ENCODE measurements around the gene HBG1.
"Not testable (repeated sequence)": the region's sequence is repeated elsewhere in the genome, so short reads cannot be mapped to it uniquely, and the experiment has no call there.

HBG1 gene

DNA sequence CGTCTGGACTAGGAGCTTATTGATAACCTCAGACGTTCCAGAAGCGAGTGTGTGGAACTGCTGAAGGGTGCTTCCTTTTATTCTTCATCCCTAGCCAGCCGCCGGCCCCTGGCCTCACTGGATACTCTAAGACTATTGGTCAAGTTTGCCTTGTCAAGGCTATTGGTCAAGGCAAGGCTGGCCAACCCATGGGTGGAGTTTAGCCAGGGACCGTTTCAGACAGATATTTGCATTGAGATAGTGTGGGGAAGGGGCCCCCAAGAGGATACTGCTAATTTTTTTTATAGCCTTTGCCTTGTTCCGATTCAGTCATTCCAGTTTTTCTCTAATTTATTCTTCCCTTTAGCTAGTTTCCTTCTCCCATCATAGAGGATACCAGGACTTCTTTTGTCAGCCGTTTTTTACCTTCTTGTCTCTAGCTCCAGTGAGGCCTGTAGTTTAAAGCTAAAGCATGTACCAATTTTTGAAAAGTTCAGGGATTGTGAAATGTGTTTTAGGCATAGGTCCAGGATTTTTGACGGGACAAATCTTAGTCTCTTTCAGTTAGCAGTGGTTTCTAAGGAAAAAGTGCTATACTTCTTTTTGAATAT, at the start of gene HBG1:
Gene HBG1 (minus strand): TSS at position 51 of the 590 bp plus-strand sequence. CDS start 53 bp downstream, outside the sequence.
- not testable (repeated sequence) for DNase-seq

DNA sequence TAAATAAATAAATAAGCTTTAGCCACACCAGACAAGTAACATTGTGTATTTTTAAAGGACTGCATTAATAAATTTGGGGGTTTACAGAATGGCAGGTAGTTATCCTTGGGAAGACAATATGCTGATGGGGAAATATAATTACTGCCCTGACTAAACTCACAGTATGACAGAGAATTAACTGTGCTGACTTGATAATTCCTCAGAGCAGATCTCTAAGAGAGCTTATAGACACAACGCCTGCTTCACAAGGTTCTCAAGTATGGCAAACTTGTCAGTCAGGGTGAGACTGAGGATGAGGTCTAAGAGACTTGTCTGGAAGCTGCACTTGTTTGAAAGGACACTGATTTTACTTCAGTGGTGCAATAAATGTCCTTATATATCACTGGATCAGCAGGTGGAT, 48.8 kb upstream of the HBG1 start:
- DNase-seq: no peak

DNA sequence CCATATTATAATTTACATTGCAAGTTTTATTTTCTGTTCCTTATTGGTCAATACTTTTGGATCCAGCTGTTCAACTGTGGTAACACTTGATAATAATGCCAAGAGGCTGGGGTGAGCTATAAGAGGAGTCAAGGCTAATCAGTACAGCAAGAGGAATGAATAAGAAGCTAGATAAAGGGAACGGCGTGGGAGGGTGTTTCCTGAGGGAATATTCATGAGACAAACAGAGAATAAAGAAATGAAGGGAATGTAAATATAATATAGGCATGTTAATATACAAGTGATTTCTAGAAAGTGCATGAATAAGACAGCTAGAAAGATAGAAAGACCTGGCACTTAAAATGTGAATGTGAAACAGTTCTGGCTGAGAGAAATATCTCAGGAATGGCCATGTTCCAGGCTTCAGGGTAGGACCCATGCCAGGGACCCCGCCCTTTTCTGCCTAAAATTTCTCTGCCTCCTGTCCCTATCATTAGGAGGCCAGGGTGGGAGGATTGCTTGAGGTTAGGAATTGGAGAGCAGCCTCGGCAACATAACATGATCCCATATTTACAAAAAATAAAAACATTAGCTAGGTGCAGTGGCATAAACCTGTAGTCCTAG, 48.2 kb upstream of the HBG1 start:
- DNase-seq: no peak

DNA sequence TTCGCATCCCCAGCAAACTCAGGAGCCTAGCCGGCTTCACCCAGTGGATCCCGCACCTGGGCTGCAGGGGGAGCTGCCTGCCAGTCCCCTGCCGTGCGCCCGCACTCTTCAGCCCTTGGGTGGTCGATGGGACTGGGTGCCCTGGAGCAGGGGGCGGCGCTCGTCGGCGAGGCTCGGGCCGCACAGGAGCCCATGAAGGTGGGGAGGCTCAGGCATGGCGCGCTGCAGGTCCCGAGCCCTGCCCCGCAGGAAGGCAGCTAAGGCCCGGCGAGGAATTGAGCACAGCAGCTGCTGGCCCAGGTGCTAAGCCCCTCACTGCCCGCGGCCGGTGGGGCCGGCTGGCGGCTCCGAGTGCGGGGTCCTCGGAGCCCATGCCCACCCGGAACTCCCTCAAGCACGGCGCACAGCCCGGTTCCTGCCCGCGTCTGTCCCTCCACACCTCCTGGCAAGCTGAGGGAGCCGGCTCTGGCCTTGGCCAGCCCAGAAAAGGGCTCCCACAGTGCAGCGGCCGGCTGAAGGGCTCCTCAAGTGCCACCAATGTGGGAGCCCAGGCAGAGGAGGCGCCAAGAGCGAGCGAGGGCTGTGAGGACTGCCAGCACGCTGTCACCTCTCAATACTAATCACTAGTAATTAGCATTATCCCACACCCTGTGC, 44.8 kb upstream of the HBG1 start:
- not testable (repeated sequence) for DNase-seq

DNA sequence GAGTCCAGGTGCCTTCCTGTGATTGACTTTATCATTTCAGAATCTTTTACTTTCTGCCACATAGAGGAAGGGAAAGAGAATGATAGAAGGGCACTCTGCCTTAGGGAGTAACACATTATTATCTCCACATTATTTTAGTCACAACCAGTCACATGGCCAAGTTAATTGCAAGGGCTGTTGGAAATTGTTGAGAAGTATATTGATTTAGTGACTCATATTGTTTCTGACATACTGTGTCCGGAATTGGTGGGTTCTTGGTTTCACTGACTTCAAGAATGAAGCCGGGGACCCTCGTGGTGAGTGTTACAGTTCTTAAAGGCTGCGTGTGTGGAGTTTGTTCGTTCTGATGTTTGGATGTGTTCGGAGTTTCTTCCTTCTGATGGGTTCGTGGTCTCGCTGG, 43.4 kb upstream of the HBG1 start:
- no peak for DNase-seq

DNA sequence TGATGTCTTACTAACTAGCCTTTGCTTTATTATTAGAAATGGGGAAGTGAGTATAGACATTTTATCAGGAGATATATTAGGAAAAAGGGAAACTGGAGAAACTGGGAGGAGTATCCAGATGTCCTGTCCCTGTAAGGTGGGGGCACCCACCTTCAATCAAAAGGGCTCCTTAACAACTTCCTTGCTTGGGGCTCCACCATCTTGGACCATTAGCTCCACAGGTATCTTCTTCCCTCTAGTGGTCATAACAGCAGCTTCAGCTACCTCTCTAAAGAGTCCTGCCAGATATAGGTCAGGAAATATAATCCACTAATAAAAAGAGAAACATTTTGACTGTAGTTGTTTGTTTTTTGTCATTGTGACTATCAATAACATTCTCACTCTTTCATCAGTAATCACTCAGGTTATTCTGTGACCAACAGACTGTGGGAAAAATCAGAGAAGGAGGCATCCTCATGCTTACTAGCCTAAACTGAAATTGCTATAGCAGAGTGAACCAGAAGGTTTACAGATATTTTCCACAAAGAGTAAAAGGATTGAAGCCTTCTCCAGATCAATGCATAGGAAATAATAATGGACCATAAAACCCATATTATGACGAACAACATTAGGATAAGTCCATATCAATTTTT, 41.7 kb upstream of the HBG1 start:
- DNase-seq: no peak

DNA sequence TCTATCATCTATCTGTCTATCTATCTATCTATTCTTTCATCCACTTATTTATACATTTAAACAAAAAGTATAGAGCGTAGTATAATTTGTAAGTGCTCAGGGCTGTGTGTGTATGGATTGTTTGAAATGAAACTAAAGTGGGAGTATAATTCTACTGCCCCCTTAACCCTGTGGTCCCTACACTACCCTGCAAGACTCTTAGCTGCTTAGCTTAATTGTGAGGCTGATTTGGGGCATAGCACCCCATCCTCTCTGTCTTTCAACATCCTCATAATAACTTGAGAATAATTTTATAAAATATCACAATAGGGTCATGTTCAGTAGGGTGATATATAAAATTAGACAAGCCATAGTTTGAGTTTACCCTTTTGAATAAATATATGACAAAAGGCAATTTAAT, 40.4 kb upstream of the HBG1 start:
- no peak for DNase-seq

DNA sequence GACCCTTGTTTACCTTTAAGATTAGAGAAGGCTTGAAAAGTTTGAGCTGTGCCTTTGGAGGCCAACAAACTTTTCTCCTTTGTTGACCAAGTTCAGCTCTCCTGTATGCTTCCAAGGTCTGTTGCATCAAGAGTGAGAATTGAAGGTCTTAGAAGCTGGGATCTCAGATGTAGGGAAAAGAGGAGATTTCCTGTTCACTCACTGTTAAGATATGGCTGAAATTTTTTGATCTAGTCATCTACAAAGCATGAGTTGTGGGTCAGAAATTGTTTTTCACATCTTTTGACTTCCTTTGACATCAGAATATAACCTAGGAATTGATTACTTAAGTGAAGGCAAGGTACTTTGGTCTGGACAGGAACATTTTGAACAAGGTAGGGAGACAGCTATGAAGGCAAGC, 40.0 kb upstream of the HBG1 start:
- no peak for DNase-seq

DNA sequence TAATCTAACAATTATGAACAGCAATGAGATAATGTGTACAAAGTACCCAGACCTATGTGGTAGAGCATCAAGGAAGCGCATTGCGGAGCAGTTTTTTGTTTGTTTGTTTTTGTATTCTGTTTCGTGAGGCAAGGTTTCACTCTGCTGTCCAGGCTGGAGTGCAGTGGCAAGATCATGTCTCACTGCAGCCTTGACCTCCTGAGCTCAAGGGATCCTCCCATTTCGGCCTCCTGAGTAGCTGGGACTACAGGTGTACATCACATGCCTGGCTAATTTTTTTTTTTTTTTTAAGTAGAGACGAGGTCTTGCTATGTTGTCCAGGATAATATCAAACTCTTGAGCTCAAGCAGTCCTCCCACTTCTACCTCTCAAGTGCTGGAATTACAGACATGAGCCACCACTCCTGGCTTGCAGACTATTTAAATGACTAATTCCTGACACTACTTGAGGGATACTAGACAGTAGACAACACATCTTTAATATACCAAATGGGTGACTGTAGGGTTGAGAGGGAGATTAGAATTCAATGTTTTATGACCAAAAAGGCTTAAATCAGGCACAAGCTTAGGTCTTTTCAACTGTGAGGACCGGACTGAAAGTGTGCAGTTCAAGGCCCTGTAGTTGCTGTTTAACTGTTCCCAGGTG, 39.4 kb upstream of the HBG1 start:
- no peak for DNase-seq

DNA sequence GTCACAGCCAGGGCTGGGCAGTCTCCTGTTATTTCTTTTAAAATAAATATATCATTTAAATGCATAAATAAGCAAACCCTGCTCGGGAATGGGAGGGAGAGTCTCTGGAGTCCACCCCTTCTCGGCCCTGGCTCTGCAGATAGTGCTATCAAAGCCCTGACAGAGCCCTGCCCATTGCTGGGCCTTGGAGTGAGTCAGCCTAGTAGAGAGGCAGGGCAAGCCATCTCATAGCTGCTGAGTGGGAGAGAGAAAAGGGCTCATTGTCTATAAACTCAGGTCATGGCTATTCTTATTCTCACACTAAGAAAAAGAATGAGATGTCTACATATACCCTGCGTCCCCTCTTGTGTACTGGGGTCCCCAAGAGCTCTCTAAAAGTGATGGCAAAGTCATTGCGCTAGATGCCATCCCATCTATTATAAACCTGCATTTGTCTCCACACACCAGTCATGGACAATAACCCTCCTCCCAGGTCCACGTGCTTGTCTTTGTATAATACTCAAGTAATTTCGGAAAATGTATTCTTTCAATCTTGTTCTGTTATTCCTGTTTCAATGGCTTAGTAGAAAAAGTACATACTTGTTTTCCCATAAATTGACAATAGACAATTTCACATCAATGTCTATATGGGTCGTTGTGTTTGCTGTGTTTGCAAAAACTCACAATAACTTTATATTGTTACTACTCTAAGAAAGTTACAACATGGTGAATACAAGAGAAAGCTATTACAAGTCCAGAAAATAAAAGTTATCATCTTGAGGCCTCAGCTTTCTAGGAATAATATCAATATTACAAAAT, 38.6 kb upstream of the HBG1 start:
- no peak for DNase-seq

DNA sequence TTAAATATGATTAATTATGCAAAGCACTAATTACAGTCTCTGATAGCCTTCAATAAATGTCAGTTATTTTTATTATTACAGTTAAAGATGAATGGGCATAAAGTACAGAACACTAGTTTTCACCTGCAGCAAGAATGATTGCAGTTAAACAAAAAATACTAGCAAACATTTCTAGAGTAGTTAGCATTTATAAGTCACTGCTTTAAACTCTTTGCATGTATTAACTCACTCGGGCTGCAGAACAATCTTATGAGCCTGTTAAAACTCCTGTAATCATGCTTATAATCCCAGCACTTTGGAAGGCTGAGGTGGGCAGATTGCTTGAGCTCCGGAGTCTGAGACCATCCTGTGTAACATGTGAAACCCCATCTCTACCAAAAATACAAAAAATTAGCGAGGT, 37.2 kb upstream of the HBG1 start:
- DNase-seq: no peak

DNA sequence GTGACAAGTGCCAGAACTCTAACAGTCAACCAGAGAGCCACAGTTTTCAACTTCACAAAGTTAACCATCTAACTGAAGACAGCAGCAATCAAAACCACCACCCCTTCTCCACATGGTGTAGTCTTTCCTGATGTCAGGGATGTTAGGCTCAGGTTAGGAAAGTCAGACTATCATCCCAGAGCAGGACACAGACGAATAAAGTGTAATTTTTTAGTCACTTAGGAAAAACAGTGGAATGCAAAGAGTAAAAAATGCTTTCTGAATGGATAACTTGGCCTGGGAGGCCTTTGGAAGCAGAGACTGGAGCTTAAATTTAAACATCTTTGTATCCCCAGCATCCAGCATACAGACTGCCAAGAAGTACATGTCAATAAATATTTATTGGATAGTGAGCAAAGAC, 36.7 kb upstream of the HBG1 start:
- no peak for DNase-seq

DNA sequence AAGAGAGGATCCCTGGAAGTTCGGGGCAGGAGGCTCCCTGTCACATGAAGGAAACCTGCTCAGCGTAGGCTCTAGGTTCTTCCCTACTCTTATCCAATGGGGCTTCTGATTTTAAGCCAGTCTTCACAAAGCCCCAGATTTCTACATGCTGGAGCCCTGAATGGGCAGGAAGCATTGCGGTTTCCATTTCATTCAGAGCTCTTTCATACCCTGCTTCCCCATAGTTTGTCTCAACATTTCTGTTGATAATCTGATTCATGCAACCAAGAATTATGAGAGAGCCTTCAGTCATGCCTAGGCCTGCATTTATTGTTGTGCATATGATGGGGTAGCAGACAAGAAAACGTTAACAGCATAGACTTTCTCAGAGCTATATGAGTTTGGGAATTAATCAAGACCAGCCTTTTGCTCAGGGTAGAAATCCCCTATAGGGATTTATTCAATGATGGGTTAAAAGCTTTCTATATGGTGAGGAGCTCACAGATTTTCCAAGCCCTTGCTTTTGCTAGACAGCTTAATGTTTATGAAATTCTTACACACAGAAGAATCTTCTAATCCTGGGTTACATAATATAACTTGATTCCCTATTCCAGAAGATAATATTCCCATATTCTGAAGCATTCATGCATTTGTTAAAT, 36.2 kb upstream of the HBG1 start:
- no peak for DNase-seq

DNA sequence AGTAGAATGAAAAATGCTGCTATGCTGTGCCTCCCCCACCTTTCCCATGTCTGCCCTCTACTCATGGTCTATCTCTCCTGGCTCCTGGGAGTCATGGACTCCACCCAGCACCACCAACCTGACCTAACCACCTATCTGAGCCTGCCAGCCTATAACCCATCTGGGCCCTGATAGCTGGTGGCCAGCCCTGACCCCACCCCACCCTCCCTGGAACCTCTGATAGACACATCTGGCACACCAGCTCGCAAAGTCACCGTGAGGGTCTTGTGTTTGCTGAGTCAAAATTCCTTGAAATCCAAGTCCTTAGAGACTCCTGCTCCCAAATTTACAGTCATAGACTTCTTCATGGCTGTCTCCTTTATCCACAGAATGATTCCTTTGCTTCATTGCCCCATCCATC, 35.0 kb upstream of the HBG1 start:
- DNase-seq: no peak

DNA sequence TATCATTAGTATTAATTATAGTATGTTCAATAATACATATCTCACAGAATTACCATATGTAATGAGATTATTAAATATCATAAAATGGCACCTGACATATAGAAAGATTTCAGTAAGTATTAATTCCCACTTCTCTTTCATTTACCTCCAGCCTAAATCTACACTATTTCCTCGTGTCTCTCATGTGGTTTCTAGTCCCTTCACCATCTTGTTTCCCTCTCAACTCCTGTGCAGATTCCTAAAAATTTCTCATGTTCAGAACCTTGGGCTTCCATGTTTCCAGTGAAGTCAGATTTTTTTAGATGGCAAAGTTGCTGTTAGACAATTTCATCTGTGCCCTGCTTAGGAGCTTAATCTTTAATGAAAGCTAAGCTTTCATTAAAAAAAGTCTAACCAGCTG, 34.2 kb upstream of the HBG1 start:
- no peak for DNase-seq

DNA sequence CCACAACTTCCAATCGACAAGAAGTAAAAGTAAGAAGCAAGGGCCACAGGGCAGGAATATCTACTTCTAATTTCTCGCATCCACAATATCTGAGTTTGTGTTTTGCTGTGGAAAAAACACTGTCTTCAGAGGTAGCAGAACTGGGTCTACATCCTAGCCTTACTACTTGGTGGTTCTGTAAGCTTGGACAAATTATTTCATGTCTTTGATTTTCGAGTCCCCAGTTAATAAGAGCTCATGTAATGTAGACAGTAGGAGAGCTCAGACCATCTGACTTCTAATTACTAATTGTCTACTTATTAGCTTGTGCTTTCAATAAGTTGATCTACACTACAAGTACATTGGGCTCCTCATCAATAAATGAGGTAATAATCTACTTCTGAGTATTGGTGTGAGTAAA, 33.4 kb upstream of the HBG1 start:
- no peak for DNase-seq

DNA sequence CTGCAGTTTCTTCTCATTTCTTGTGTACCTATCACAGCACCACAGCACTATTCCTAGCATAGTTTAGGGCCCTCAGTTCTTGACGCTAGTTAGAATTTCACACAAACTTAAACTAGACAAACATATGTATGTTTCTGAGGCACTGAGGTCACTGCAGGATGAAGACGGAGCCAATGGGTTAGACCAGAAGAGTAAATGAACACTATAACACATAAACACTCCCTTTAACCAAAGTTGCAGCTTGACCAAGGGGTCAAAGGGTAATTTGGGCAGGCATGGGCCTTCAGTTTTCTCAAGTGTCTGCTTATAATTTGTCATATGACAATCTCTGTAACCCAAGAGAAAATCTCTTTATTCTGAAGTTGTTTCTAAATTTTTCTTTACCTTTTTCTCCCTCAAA, 33.0 kb upstream of the HBG1 start:
- DNase-seq: no peak

DNA sequence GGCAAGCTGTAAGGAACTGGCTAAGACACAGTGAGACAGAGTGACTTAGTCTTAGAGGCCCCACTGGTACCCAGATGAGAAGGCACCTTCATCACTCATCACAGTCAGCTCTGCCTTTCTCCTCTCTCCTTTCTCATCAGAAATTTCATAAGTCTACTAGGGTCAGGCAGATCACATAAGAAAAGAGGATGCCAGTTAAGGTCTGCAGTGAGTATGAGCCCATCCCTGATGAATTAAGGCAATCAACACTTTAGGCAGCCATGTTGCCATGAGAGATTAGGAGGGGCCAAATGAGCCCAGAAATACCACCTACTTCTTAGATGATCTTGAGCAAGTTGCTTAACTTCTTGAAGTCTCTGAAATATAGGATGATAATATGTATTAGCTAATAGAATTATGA, 31.9 kb upstream of the HBG1 start:
- DNase-seq: no peak

DNA sequence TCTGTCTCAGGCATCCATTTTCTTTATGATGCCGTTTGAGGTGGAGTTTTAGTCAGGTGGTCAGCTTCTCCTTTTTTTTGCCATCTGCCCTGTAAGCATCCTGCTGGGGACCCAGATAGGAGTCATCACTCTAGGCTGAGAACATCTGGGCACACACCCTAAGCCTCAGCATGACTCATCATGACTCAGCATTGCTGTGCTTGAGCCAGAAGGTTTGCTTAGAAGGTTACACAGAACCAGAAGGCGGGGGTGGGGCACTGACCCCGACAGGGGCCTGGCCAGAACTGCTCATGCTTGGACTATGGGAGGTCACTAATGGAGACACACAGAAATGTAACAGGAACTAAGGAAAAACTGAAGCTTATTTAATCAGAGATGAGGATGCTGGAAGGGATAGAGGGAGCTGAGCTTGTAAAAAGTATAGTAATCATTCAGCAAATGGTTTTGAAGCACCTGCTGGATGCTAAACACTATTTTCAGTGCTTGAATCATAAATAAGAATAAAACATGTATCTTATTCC, 31.0 kb upstream of the HBG1 start:
- DNase-seq: no peak

DNA sequence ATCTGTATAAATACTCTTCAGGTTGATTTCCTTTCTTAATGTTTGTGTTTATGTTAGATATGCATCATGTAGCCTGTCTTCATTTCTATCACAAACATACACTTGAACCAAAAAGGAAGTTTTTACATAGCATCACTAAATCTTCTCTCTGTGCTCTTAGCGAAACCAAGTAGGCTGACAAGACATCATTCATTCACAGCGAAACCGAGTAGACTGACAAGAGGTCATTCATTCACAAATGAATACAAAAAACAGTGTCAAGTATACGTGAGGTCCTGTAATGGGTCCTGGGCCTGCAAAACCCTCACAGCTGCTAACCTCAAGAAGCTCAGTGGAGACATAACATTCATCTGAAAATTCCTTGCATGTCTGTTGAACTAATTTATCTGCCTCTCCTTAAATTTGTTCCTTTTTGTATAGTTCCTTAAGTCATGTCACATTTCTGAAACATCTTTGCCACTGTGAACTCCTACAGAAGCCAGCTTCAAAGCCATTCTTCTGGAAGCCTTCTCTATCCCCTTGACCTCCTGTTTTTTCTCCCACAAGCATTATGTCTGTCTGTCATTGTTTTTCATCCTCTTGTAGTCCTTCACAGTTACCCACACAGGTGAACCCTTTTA, 29.9 kb upstream of the HBG1 start:
- no peak for DNase-seq

DNA sequence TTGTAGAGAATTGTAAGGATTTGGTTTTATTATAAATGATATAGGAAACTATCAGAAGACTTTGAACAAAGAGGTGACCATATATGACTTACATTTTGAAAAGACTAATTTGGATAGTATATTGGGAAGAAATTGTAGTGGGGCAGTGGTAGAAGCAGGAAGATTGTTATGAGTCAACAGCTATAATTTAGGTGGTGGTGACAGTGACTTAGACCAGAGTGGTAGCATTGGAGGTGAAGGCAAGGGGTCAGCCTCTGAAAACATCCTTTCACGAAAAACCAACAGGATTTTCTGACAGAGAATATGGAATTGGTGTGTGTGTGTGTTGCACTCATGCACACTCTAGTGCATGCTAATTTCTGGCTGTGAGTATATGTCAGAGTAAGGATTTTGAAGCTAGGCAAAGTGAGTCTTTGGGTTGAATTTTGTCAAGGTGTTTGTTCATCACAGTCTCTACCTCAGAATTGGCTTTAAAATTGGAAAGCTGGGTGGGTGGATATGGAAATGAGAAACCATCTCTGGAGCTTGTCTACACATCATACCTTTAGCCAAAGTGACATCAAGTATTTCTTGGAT, 28.2 kb upstream of the HBG1 start:
- no peak for DNase-seq

Measured in NCI-H446 treated with DMSO at 0.1 percent for 48 hours (cell line).